HepG2 (cell line): Measurements from ENCODE around the gene TSACC. TPM values are rescaled to one million over a fixed set of nuclear protein-coding genes. Genes with fewer than 3 reads are reported as not detected.

ENCODE experiments used
- EP300 ChIP-seq, 3 experiments: sonication (generic) in 1 of 3; formaldehyde crosslinking in 1 of 3; IDR thresholded peaks; 2 replicates each; pipeline versions ENCODE4 v1.5.1 to v1.6.1; 2011 to 2020; ENCODE audit warnings: low read depth in 2 of 3, low read length in 2 of 3, borderline replicate concordance in 1 of 3, improper control_type of control experiment in 1 of 3, mild to moderate bottlenecking in 1 of 3, missing genetic modification reagents in 1 of 3, moderate library complexity in 1 of 3
- HOXA3 ChIP-seq: sonication (generic); formaldehyde crosslinking; IDR thresholded peaks from 2 replicates; pipeline ENCODE4 v1.5.0; 2020; ENCODE audit warnings: missing genetic modification reagents
- NR2F6 ChIP-seq, 2 experiments: IDR thresholded peaks; 2 replicates each; pipeline ENCODE4 v1.6.1; 2016; ENCODE audit warnings: antibody characterized with exemption in 1 of 2, mild to moderate bottlenecking in 1 of 2
- REL ChIP-seq: sonication (generic); formaldehyde crosslinking; conservative IDR thresholded peaks from 2 replicates; pipeline ENCODE4 v1.8.0; 2022; ENCODE audit warnings: mild to moderate bottlenecking, missing genetic modification reagents, moderate library complexity
- SMAD9 ChIP-seq: sonication (generic); formaldehyde crosslinking; IDR thresholded peaks from 2 replicates; pipeline ENCODE4 v1.5.1; 2020; ENCODE audit warnings: mild to moderate bottlenecking, missing genetic modification reagents
- ZMYM4 ChIP-seq: sonication (generic); formaldehyde crosslinking; IDR thresholded peaks from 2 replicates; pipeline ENCODE4 v1.8.1; 2023; ENCODE audit warnings: mild to moderate bottlenecking, missing genetic modification reagents
- polyA plus RNA-seq, 8 experiments: library from polyadenylated mRNA; depleted of rRNA in 3 of 8; stranded (reverse) in 7 of 8; unstranded in 1 of 8; fragments of >200 nt; fragmentation: Illumina TruSeq in 4 of 8; extraction: Trizol in 4 of 8; gene quantifications; 2 replicates each; pipeline versions ENCODE4 v1.2.1 to v1.2.3, GENCODE V29; 2011 to 2016; ENCODE audit warnings: low read depth in 4 of 8, missing spikeins in 1 of 8, mixed read lengths in 1 of 8; ENCODE audit not compliant: insufficient read depth in 1 of 8
- total RNA-seq, 5 experiments: library from RNA; depleted of rRNA; stranded (reverse); fragments of >200 nt; fragmentation: Illumina TruSeq; extraction: Trizol; gene quantifications; 2 replicates each; pipeline ENCODE4 v1.2.3, GENCODE V29; 2016; ENCODE audit warnings: low read depth in 1 of 5
- TF ChIP-seq, protein P1 (sequence below): IDR thresholded peaks from 2 replicates; pipeline ENCODE4 v1.4.0; 2020; ENCODE audit warnings: mild to moderate bottlenecking, missing genetic modification reagents
- TF ChIP-seq, protein P2 (sequence below): sonication (generic); formaldehyde crosslinking; IDR thresholded peaks from 2 replicates; pipeline ENCODE4 v1.8.0; 2022; ENCODE audit warnings: mild to moderate bottlenecking, missing genetic modification reagents

The TSACC gene
- total and polyA plus RNA-seq, 2 of the 13 experiments (the other 11 are each of a cell fraction or from before 2014, with no cell fraction given): 1.5 to 2.6 TPM

DNA sequence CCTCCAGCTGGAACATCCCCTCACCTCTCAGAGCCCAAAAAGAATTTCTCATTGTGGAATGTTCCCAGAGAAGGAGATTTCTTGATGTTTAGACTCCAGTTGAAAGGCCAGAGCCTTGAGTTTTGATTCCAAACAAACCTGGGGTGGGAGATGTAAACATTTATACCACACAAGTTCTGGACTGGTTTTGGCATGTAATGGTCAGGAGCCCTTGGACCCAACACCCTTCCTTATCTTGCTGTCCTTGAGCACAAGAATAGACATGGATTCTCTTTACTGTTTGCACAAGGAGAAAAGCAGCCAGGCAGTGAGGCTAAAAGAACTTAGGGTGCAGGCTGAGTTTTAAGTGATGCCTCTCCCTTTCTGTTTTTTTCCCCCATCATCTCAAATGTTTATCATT lies 35.2 kb downstream of the TSACC start (continued):
- TF ChIP-seq, protein P1, sequence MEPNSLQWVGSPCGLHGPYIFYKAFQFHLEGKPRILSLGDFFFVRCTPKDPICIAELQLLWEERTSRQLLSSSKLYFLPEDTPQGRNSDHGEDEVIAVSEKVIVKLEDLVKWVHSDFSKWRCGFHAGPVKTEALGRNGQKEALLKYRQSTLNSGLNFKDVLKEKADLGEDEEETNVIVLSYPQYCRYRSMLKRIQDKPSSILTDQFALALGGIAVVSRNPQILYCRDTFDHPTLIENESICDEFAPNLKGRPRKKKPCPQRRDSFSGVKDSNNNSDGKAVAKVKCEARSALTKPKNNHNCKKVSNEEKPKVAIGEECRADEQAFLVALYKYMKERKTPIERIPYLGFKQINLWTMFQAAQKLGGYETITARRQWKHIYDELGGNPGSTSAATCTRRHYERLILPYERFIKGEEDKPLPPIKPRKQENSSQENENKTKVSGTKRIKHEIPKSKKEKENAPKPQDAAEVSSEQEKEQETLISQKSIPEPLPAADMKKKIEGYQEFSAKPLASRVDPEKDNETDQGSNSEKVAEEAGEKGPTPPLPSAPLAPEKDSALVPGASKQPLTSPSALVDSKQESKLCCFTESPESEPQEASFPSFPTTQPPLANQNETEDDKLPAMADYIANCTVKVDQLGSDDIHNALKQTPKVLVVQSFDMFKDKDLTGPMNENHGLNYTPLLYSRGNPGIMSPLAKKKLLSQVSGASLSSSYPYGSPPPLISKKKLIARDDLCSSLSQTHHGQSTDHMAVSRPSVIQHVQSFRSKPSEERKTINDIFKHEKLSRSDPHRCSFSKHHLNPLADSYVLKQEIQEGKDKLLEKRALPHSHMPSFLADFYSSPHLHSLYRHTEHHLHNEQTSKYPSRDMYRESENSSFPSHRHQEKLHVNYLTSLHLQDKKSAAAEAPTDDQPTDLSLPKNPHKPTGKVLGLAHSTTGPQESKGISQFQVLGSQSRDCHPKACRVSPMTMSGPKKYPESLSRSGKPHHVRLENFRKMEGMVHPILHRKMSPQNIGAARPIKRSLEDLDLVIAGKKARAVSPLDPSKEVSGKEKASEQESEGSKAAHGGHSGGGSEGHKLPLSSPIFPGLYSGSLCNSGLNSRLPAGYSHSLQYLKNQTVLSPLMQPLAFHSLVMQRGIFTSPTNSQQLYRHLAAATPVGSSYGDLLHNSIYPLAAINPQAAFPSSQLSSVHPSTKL (CRISPR knock-in tag): peak; percentile 56
- TF ChIP-seq HOXA3 (CRISPR knock-in tag) (peak; percentile 50; the same call in 1 of the 2 replicates), SMAD9 (CRISPR knock-in tag) (no peak), ZMYM4 (CRISPR knock-in tag) (peak; percentile 36; the same call in 1 of the 2 replicates), EP300 (IDR thresholded peaks at IDR 0.05; ENCODE audit: low read depth in 2 of 2, low read length in 2 of 2) (peak in 1 of 2 experiments; percentile 75; a peak in 2 of 4 replicates), EP300 (CRISPR knock-in tag; IDR thresholded peaks at IDR 0.05; ENCODE audit: borderline replicate concordance) (no peak), REL (CRISPR knock-in tag) (no peak), NR2F6 (IDR thresholded peaks at IDR 0.05) (0 out of 2 replicates have a peak, but pooled peaks have one; percentile 16), NR2F6 (CRISPR knock-in tag; IDR thresholded peaks at IDR 0.05) (no peak)
- TF ChIP-seq, protein P2, sequence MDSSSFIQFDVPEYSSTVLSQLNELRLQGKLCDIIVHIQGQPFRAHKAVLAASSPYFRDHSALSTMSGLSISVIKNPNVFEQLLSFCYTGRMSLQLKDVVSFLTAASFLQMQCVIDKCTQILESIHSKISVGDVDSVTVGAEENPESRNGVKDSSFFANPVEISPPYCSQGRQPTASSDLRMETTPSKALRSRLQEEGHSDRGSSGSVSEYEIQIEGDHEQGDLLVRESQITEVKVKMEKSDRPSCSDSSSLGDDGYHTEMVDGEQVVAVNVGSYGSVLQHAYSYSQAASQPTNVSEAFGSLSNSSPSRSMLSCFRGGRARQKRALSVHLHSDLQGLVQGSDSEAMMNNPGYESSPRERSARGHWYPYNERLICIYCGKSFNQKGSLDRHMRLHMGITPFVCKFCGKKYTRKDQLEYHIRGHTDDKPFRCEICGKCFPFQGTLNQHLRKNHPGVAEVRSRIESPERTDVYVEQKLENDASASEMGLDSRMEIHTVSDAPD: 0 out of 2 replicates have a peak, but pooled peaks have one; percentile 46
